H1 (cell line): ENCODE results near the gene CTIF. TPM values are rescaled to one million over a fixed set of nuclear protein-coding genes. Genes with fewer than 3 reads are reported as not detected.

Experiments used
- CTCF ChIA-PET: fragments of 300-600 bp; sonication (Branson Sonifier 250); formaldehyde crosslinking; loops from one replicate; lab custom pipeline; 2021; ENCODE audit not compliant: partially characterized antibody; lab: Charles Lee
- POLR2A ChIA-PET: fragments of 300-600 bp; sonication (Branson Sonifier 250); formaldehyde crosslinking; loops from one replicate; lab custom pipeline; 2021; ENCODE audit warnings: inconsistent platforms; ENCODE audit not compliant: partially characterized antibody; lab: Charles Lee
- DNase-seq, 2 experiments: peaks; one replicate each; pipeline versions ENCODE4 v3.0.0 to v3.0.0-alpha.2; 2010 to 2022; ENCODE audit warnings: low spot score in 2 of 2, low read depth in 1 of 2, mixed read lengths in 1 of 2
- FAIRE-seq: peaks from 2 replicates; lab custom pipeline; 2011; peaks lifted over from hg19 to GRCh38; lab: Jason Lieb, UNC
- H2AFZ ChIP-seq: 2 replicates; pipeline ENCODE4 v1.8.1; 2012; ENCODE audit warnings: low read length, inconsistent platforms
- H2AK5ac ChIP-seq: 2 replicates; pipeline ENCODE4 v1.6.1; 2013; ENCODE audit warnings: low read depth, low read length
- H2BK120ac ChIP-seq: replicated peaks from 2 replicates; pipeline ENCODE3; 2013; ENCODE audit warnings: low read depth, low read length, inconsistent platforms
- H2BK12ac ChIP-seq: 2 replicates; pipeline ENCODE4 v1.6.1; 2013; ENCODE audit warnings: low read depth, low read length
- H2BK15ac ChIP-seq: 2 replicates; pipeline ENCODE4 v1.6.1; 2013; ENCODE audit warnings: low read length
- H2BK20ac ChIP-seq: 2 replicates; pipeline ENCODE4 v1.6.1; 2013; ENCODE audit warnings: low read length
- H2BK5ac ChIP-seq: 2 replicates; pipeline ENCODE4 v1.6.1; 2013; ENCODE audit warnings: low read depth, low read length
- H3K14ac ChIP-seq: 2 replicates; pipeline ENCODE4 v1.6.1; 2013; ENCODE audit warnings: inconsistent platforms; ENCODE audit not compliant: insufficient read length
- H3K18ac ChIP-seq: 2 replicates; pipeline ENCODE4 v1.6.1; 2013; ENCODE audit warnings: low read length; ENCODE audit errors: extremely low read depth
- H3K23ac ChIP-seq: 2 replicates; pipeline ENCODE4 v1.6.1; 2013; ENCODE audit warnings: inconsistent platforms; ENCODE audit not compliant: insufficient read length
- H3K23me2 ChIP-seq: 2 replicates; pipeline ENCODE4 v1.6.1; 2013; ENCODE audit warnings: low read depth, low read length
- H3K27ac ChIP-seq: 2 replicates; pipeline ENCODE4 v1.6.1; 2011; ENCODE audit warnings: low read depth, low read length, inconsistent platforms
- H3K27me3 ChIP-seq, 4 experiments: replicated peaks in 1 of 4; 1 replicate in 1 of 4; 2 replicates in 3 of 4; pipeline versions ENCODE4 v1.6.1 to v1.8.1; 2011 to 2013; ENCODE audit warnings: low read length in 3 of 4, mild to moderate bottlenecking in 3 of 4, inconsistent platforms in 2 of 4, mixed read lengths in 2 of 4, moderate library complexity in 1 of 4; ENCODE audit not compliant: control insufficient read depth in 3 of 4, insufficient read depth in 3 of 4; ENCODE audit errors: extremely low read depth in 1 of 4
- H3K36me3 ChIP-seq, 4 experiments: 2 replicates each; pipeline versions ENCODE4 v1.6.1 to v1.8.1; 2011 to 2013; ENCODE audit warnings: mild to moderate bottlenecking in 4 of 4, low read length in 3 of 4, moderate library complexity in 2 of 4, control low read depth in 1 of 4, inconsistent platforms in 1 of 4; ENCODE audit not compliant: insufficient read depth in 4 of 4, control insufficient read depth in 2 of 4
- H3K4ac ChIP-seq: replicated peaks from 2 replicates; pipeline ENCODE3; 2013; ENCODE audit warnings: low read length, low read depth, mixed read lengths, inconsistent platforms; ENCODE audit not compliant: insufficient read length
- H3K4me1 ChIP-seq, 4 experiments: replicated peaks in 1 of 4; 1 replicate in 1 of 4; 2 replicates in 3 of 4; pipeline versions ENCODE4 v1.6.1 to v1.8.1; 2011 to 2013; ENCODE audit warnings: low read length in 3 of 4, inconsistent platforms in 2 of 4, mixed read lengths in 1 of 4; ENCODE audit not compliant: insufficient read depth in 4 of 4, control insufficient read depth in 3 of 4
- H3K4me2 ChIP-seq, 2 experiments: 2 replicates each; pipeline versions ENCODE4 v1.6.1 to v1.8.1; 2011 to 2013; ENCODE audit warnings: low read depth in 2 of 2, low read length in 2 of 2, control low read depth in 1 of 2, inconsistent platforms in 1 of 2, mild to moderate bottlenecking in 1 of 2; ENCODE audit not compliant: insufficient read depth in 1 of 2
- H3K4me3 ChIP-seq, 4 experiments: fragments of 200-600, 300-600 bp in 1 of 4; sonication (generic), shearing (Covaris generic), sonication (Bioruptor Twin) in 1 of 4; 2 replicates each; pipeline versions ENCODE4 v1.5.1 to v1.8.1; 2011 to 2016; ENCODE audit warnings: low read length in 4 of 4, low read depth in 3 of 4, control low read depth in 2 of 4, inconsistent platforms in 2 of 4, mild to moderate bottlenecking in 2 of 4, mixed read lengths in 1 of 4, moderate library complexity in 1 of 4; ENCODE audit not compliant: insufficient read depth in 2 of 4; ENCODE audit errors: extremely low read depth in 1 of 4
- H3K56ac ChIP-seq: replicated peaks from 2 replicates; pipeline ENCODE3; 2013; ENCODE audit warnings: low read depth, mild to moderate bottlenecking, mixed read lengths, low read length, inconsistent platforms; ENCODE audit not compliant: insufficient read length
- H3K79me1 ChIP-seq: 2 replicates; pipeline ENCODE4 v1.6.1; 2013; ENCODE audit warnings: low read depth, low read length, control low read depth
- H3K79me2 ChIP-seq, 2 experiments: 2 replicates each; pipeline versions ENCODE4 v1.6.1 to v1.8.1; 2012 to 2013; ENCODE audit warnings: low read length in 2 of 2, mild to moderate bottlenecking in 2 of 2, inconsistent platforms in 1 of 2; ENCODE audit not compliant: insufficient read depth in 2 of 2, control insufficient read depth in 1 of 2
- H3K9ac ChIP-seq, 4 experiments: replicated peaks in 1 of 4; 1 replicate in 1 of 4; 2 replicates in 3 of 4; pipeline versions ENCODE4 v1.6.1 to v1.8.1; 2011 to 2013; ENCODE audit warnings: low read depth in 3 of 4, low read length in 3 of 4, control low read depth in 2 of 4, mild to moderate bottlenecking in 2 of 4, moderate library complexity in 2 of 4, inconsistent platforms in 1 of 4; ENCODE audit errors: extremely low read depth in 1 of 4
- H3K9me3 ChIP-seq, 2 experiments: 2 replicates each; pipeline versions ENCODE4 v1.6.1 to v1.8.1; 2012 to 2013; ENCODE audit warnings: mild to moderate bottlenecking in 2 of 2, moderate library complexity in 2 of 2, control low read depth in 1 of 2, inconsistent platforms in 1 of 2, low read depth in 1 of 2, low read length in 1 of 2, mixed read lengths in 1 of 2; ENCODE audit not compliant: insufficient read depth in 2 of 2
- H4K20me1 ChIP-seq, 2 experiments: replicated peaks in 1 of 2; 2 replicates each; pipeline versions ENCODE3 to v1.8.1; 2011 to 2013; ENCODE audit warnings: inconsistent platforms in 2 of 2, low read length in 2 of 2, mild to moderate bottlenecking in 1 of 2; ENCODE audit not compliant: insufficient read depth in 2 of 2, control insufficient read depth in 1 of 2
- H4K5ac ChIP-seq: 2 replicates; pipeline ENCODE4 v1.6.1; 2013; ENCODE audit warnings: low read length, low read depth, mixed read lengths, inconsistent platforms; ENCODE audit not compliant: insufficient read length
- H4K8ac ChIP-seq: 2 replicates; pipeline ENCODE4 v1.8.0; 2013; ENCODE audit warnings: mild to moderate bottlenecking, moderate library complexity, low read length, inconsistent platforms; ENCODE audit not compliant: insufficient read depth; ENCODE audit errors: extremely low read depth
- H4K91ac ChIP-seq: replicated peaks from 2 replicates; pipeline ENCODE3; 2013; ENCODE audit warnings: low read length, mixed read lengths, inconsistent platforms; ENCODE audit not compliant: insufficient read length
- ASH2L ChIP-seq: fragments of 200-600, 300-600 bp; sonication (generic); IDR thresholded peaks from one replicate; pipeline ENCODE4 v1.7.1; 2017; ENCODE audit warnings: low read length
- BACH1 ChIP-seq: IDR thresholded peaks from 2 replicates; pipeline ENCODE4 v1.6.1; 2012; ENCODE audit warnings: low read length, improper control_type of control experiment
- POU5F1 ChIP-seq: IDR thresholded peaks from 2 replicates; pipeline ENCODE4 v1.6.1; 2011; ENCODE audit warnings: low read depth, mild to moderate bottlenecking, low read length, moderate library complexity
- RAD21 ChIP-seq, 2 experiments: IDR thresholded peaks in 1 of 2; conservative IDR thresholded peaks in 1 of 2; 2 replicates each; pipeline ENCODE4 v1.6.1; 2011; ENCODE audit warnings: low read depth in 2 of 2, low read length in 2 of 2, improper control_type of control experiment in 1 of 2, inconsistent platforms in 1 of 2, mild to moderate bottlenecking in 1 of 2, moderate library complexity in 1 of 2
- TBP ChIP-seq: IDR thresholded peaks from 2 replicates; pipeline ENCODE4 v1.6.1; 2011; ENCODE audit warnings: low read depth, low read length, improper control_type of control experiment
- TCF12 ChIP-seq: IDR thresholded peaks from 2 replicates; pipeline ENCODE4 v1.6.1; 2011; ENCODE audit warnings: low read depth, mild to moderate bottlenecking, low read length
- WGBS, 2 experiments: shearing (Covaris generic) in 1 of 2; methylation state at CpG; one replicate each; pipeline versions ENCODE4 v1.1.6 to v1.1.7; 2013 to 2015; ENCODE audit warnings: low lambda C conversion rate in 2 of 2, mixed read lengths in 2 of 2, inconsistent platforms in 1 of 2, low coverage in 1 of 2, missing lambda C conversion rate in 1 of 2; ENCODE audit not compliant: insufficient replicate concordance in 2 of 2, insufficient coverage in 1 of 2, insufficient read length in 1 of 2; ENCODE audit errors: extremely low coverage in 1 of 2, missing lambda C conversion rate in 1 of 2; 5-methylcytosine and 5-hydroxymethylcytosine counted together
- polyA plus RNA-seq, 7 experiments: library from polyadenylated mRNA; depleted of rRNA in 3 of 7; stranded (reverse) in 5 of 7; unstranded in 2 of 7; fragments of >200 nt in 5 of 7; fragments of 200-250 nt in 2 of 7; gene quantifications; 1 replicate in 5 of 7; 2 replicates in 1 of 7; 4 replicates in 1 of 7; pipeline versions ENCODE4 v1.2.1 to v1.2.3, GENCODE V29; 2011 to 2013; ENCODE audit warnings: missing spikeins in 2 of 7, mixed read lengths in 2 of 7
- total RNA-seq: library from RNA; stranded (reverse); fragmentation: NEBNext Ultra II Directional; extraction: Animal tissue kit (Norgen Biotek cat#: 25700); gene quantifications from 2 replicates; pipeline ENCODE4 v1.2.1, GENCODE V29; 2021
- TF ChIP-seq, protein P1 (sequence below): IDR thresholded peaks from 2 replicates; pipeline ENCODE4 v1.6.1; 2012; ENCODE audit warnings: low read length, inconsistent platforms

Gene CTIF
- total and polyA plus RNA-seq, 2 of the 8 experiments (the other 6 are each of a cell fraction or from before 2014, with no cell fraction given) = 9.0 to 17.8 TPM

DNA sequence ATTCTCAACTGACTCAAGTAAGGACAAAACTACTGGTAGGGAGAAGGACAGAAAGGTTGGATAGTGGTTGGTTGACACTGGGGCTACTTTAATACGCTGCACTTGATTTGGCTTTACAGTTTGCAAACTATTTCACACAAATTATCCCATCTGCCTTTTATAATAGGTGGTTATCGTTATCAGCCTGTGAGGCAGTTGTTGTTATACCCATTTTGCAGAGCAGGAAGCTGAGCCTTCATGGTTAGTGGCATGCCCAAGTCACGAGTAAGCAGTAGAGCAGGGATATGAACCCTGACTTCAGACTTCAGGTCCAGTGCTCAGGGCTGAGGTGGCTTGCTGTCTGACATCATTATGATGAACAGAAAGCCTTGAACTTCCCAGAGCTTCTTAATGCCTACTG lies 5.3 kb downstream of the CTIF start:
- TF ChIP-seq, protein P1, sequence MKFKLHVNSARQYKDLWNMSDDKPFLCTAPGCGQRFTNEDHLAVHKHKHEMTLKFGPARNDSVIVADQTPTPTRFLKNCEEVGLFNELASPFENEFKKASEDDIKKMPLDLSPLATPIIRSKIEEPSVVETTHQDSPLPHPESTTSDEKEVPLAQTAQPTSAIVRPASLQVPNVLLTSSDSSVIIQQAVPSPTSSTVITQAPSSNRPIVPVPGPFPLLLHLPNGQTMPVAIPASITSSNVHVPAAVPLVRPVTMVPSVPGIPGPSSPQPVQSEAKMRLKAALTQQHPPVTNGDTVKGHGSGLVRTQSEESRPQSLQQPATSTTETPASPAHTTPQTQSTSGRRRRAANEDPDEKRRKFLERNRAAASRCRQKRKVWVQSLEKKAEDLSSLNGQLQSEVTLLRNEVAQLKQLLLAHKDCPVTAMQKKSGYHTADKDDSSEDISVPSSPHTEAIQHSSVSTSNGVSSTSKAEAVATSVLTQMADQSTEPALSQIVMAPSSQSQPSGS = no peak
- no peak for TF ChIP-seq TBP
- no peak for TF ChIP-seq ASH2L
- no peak for TF ChIP-seq RAD21 (IDR thresholded peaks at IDR 0.05 in 1 of 2, conservative IDR thresholded peaks at IDR 0.05 in 1 of 2; ENCODE audit: low read depth in 2 of 2, low read length in 2 of 2)
- TF ChIP-seq POU5F1 = no peak
- TF ChIP-seq TCF12 = no peak
- TF ChIP-seq BACH1 = no peak
- DNase-seq = no peak

More for the DNA sequence above, 5.3 kb downstream of the CTIF start:
- Histone ChIP-seq H2AK5ac (peak overlapping the region; percentile 98; the same call in 1 of the 2 replicates), H2BK5ac (no peak overlapping the region), H2AFZ (no peak overlapping the region), H4K8ac (no peak overlapping the region), H2BK120ac (no peak overlapping the region), H3K9ac (no peak overlapping the region), H3K56ac (no peak overlapping the region), H3K79me1 (peaks cover 15% of the 10 kb centered on the region), H3K23ac (no peak overlapping the region), H4K20me1 (peaks cover 3 to 11% of the 10 kb centered on the region in 2 experiments), H3K36me3 (no peaks in the 10 kb centered on the region), H3K4me1 (peaks cover 44 to 76% (median 57%) of the 10 kb centered on the region in 4 experiments), H3K27ac (no peak overlapping the region), H4K91ac (no peak overlapping the region), H3K4me2 (peak overlapping the region in 1 of 2 experiments; percentile 57; a peak in 2 of 4 replicates), H3K9me3 (no peaks in the 10 kb centered on the region), H4K5ac (no peak overlapping the region), H2BK12ac (peak overlapping the region; percentile 98), H2BK15ac (peak overlapping the region; percentile 99), H3K4ac (no peak overlapping the region), H3K79me2 (peaks cover 3 to 45% of the 10 kb centered on the region in 2 experiments), H2BK20ac (peak overlapping the region; percentile 62; the same call in 1 of the 2 replicates), H3K23me2 (peaks cover 17% of the 10 kb centered on the region; the same call in 1 of the 2 replicates), H3K27me3 (peaks cover 0 to 13% (median 6%) of the 10 kb centered on the region in 4 experiments; a peak in 5 of 7 replicates), H3K18ac (no peak overlapping the region), H3K4me3 (no peak overlapping the region), H3K14ac (no peak overlapping the region)
- ChIA-PET POLR2A (no interaction called here), CTCF (interaction anchor here (0.7 to 1.3 kb wide), 4 partner anchors 22 to 52 kb away, joined by 3 read pairs; no protein-coding TSS in a partner anchor)
- no peak for FAIRE-seq
- WGBS, 2 experiments = 88% methylated on average over 3 of the region's 3 CpGs; no CpG with 5 or more reads in 1 of the 2 experiments
